PFSK-1 (cell line): ENCODE data around the gene IL12RB1.

Experiments used
- POLR2AphosphoS5 ChIP-seq: IDR thresholded peaks from 2 replicates; pipeline ENCODE4 v1.6.1; 2012; ENCODE audit warnings: low read depth, mild to moderate bottlenecking, control low read depth, low read length, moderate library complexity
- REST ChIP-seq, 2 experiments: IDR thresholded peaks; 2 replicates each; pipeline versions ENCODE4 v1.6.1 to v1.8.0; 2011 to 2012; ENCODE audit warnings: low read depth in 2 of 2, low read length in 2 of 2, control low read depth in 1 of 2, inconsistent platforms in 1 of 2, mild to moderate bottlenecking in 1 of 2, moderate library complexity in 1 of 2; ENCODE audit not compliant: insufficient read depth in 1 of 2
- SIN3A ChIP-seq: IDR thresholded peaks from 2 replicates; pipeline ENCODE4 v1.6.1; 2012; ENCODE audit warnings: mild to moderate bottlenecking, low read length, moderate library complexity, borderline replicate concordance; ENCODE audit not compliant: insufficient read depth
- TAF1 ChIP-seq: IDR thresholded peaks from 2 replicates; pipeline ENCODE4 v1.6.1; 2012; ENCODE audit warnings: low read length, control low read depth, borderline replicate concordance; ENCODE audit not compliant: insufficient read depth

- TF ChIP-seq POLR2AphosphoS5 (no peak), TAF1 (no peak), SIN3A (no peak), REST (IDR thresholded peaks at IDR 0.05; ENCODE audit: insufficient read depth in 1 of 2, low read depth in 2 of 2, low read length in 2 of 2) (no peak)
Measured at GRCh38 chr19:18119013-18119716, 32.4 kb upstream of the IL12RB1 start.
